NCI-H1436 treated with DMSO at 0.1 percent for 48 hours (cell line): ENCODE data around the gene DDN.

Experiments
- DNase-seq: peaks from one replicate; lab custom pipeline; 2025; lab: John Stamatoyannopoulos, UW

DDN gene

GRCh38 chr12:48981757-48982157 lies 17.4 kb downstream of the DDN start:
- no peak for DNase-seq

- DNase-seq, result no peak
Measured at GRCh38 chr12:48980953-48981756, 18.0 kb downstream of the DDN start.

- no peak for DNase-seq
Measured at GRCh38 chr12:48980389-48980952, 18.7 kb downstream of the DDN start.

- no peak for DNase-seq
Measured at GRCh38 chr12:48979602-48980388, 19.4 kb downstream of the DDN start.

GRCh38 chr12:48978741-48979601 lies 20.2 kb downstream of the DDN start:
- no peak for DNase-seq

- no peak for DNase-seq
Measured at GRCh38 chr12:48978291-48978740, 20.9 kb downstream of the DDN start, which contains the start of gene WNT1. WNT1 (plus strand) TSS chr12:48978322; CDS start chr12:48978651, 329 bp downstream.

GRCh38 chr12:48977290-48978281 lies 21.6 kb downstream of the DDN start:
- no peak for DNase-seq

- DNase-seq, result no peak
Measured at GRCh38 chr12:48973941-48974673, 25.1 kb downstream of the DDN start.

GRCh38 chr12:48973531-48973930 lies 25.6 kb downstream of the DDN start:
- DNase-seq, result no peak

GRCh38 chr12:48972952-48973483 lies 26.2 kb downstream of the DDN start:
- no peak for DNase-seq

- DNase-seq, result no peak
Measured at GRCh38 chr12:48972213-48972951, 26.8 kb downstream of the DDN start.

GRCh38 chr12:48970702-48971334 lies 28.4 kb downstream of the DDN start:
- no peak for DNase-seq

GRCh38 chr12:48969833-48970701 lies 29.1 kb downstream of the DDN start:
- no peak for DNase-seq

- no peak for DNase-seq
Measured at GRCh38 chr12:48969160-48969771, 29.9 kb downstream of the DDN start.

GRCh38 chr12:48968467-48968866 lies 30.7 kb downstream of the DDN start:
- DNase-seq, result no peak

GRCh38 chr12:48967991-48968390 lies 31.2 kb downstream of the DDN start:
- no peak for DNase-seq
